ENCODE results near the gene MIDN. TPM values are rescaled to one million over a fixed set of nuclear protein-coding genes. Genes with fewer than 3 reads are reported as not detected.

Gene MIDN
- total and polyA plus RNA-seq, 2 of the 4 experiments (the other 2 are of a cell fraction), result 2.5 to 26.0 TPM

DNA sequence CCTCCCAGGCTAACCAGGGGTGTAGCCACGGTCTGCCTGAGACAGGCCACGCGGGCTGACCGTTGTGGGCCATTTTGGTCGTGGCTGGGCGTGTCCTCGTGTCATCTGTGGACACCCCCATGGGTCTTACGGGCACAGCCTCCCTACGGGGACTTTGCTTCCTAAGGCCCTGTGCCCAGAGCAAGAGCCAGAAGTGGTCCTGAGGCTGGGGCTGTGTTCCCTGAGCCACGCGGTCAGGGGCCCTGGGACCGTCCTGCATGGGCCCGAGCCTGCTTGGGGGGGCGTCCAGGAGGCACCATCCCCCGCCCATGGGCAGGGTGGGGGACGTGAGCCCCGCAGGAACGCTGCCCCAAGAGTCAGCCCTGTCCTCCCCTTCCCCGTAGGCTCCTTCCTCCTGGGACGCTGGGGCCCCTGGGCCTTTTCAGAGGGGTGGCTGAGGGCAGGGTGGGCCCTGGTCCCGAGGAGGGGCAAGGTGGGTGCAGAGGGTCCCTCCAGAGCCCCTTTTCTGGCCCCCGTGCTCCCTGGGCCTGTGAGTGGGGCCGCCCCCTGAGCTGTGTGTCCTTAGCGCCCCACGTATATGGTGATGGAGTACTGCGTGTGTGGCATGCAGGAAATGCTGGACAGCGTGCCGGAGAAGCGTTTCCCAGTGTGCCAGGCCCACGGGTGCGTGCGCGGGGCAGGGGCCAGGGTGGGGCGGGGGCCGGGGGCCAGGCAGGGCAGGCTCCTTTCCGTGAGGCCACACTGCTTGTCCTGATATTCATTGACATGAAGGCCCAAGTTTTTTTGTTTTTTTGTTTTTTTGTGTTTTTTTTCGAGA, 29.4 kb upstream of the MIDN start (continued):
- TF ChIP-seq, protein P1, sequence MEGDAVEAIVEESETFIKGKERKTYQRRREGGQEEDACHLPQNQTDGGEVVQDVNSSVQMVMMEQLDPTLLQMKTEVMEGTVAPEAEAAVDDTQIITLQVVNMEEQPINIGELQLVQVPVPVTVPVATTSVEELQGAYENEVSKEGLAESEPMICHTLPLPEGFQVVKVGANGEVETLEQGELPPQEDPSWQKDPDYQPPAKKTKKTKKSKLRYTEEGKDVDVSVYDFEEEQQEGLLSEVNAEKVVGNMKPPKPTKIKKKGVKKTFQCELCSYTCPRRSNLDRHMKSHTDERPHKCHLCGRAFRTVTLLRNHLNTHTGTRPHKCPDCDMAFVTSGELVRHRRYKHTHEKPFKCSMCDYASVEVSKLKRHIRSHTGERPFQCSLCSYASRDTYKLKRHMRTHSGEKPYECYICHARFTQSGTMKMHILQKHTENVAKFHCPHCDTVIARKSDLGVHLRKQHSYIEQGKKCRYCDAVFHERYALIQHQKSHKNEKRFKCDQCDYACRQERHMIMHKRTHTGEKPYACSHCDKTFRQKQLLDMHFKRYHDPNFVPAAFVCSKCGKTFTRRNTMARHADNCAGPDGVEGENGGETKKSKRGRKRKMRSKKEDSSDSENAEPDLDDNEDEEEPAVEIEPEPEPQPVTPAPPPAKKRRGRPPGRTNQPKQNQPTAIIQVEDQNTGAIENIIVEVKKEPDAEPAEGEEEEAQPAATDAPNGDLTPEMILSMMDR (conservative IDR thresholded peaks at IDR 0.05; ENCODE audit: low read depth, low read length), result no peak

- H3K9me1 ChIP-seq (ENCODE audit: insufficient read depth, low read length), result 0 out of 2 replicates have a peak, but pooled peaks cover 4% of the 10 kb centered on the region
- H3K18ac ChIP-seq (ENCODE audit: low read depth, low read length), result no peak overlapping the region
- no peak overlapping the region for H3K4me3 ChIP-seq (ENCODE audit: insufficient read depth, low read depth, low read length)
- no peak overlapping the region for H4K91ac ChIP-seq (ENCODE audit: insufficient read depth, low read depth, low read length)
- peaks cover 9% of the 10 kb centered on the region for H3K4me1 ChIP-seq (ENCODE audit: control insufficient read depth, insufficient read depth, low read length)
- H2BK15ac ChIP-seq (ENCODE audit: low read depth, low read length), result no peak overlapping the region
- no peak overlapping the region for H2BK120ac ChIP-seq (ENCODE audit: low read depth, low read length)
- H3K9ac ChIP-seq (ENCODE audit: low read depth, low read length), result no peak overlapping the region
- H3K27ac ChIP-seq (ENCODE audit: insufficient read depth, low read length), result no peak overlapping the region
- peaks cover 50% of the 10 kb centered on the region for H4K20me1 ChIP-seq (ENCODE audit: insufficient read depth, low read length)
- no peak overlapping the region for H2BK20ac ChIP-seq (ENCODE audit: low read depth, low read length)
- H4K8ac ChIP-seq (ENCODE audit: low read depth in 2 of 2, low read length in 2 of 2), result no peak overlapping the region
- no peak overlapping the region for H2AK5ac ChIP-seq (ENCODE audit: low read depth, low read length)
- dilution Hi-C loops (cut with HindIII; ENCODE audit: low sequenced_read_pairs, unreplicated experiment) (no loop called here), in situ Hi-C loops (cut with MboI; ENCODE audit: low sequenced_read_pairs) (no loop called here), intact Hi-C loops (cut with micrococcal nuclease) (loop anchor here (2.0 kb wide), 1 partner anchor 47 kb away; no protein-coding TSS in a partner anchor)
- ChIA-PET CTCF (no interaction called here), POLR2A (ENCODE audit: unreplicated experiment) (no interaction called here)
- WGBS, 2 experiments (ENCODE audit: extremely low coverage in 2 of 2, insufficient read length in 1 of 2), result 93% methylated on average over 17 of the region's 19 CpGs; no CpG with 5 or more reads in 1 of the 2 experiments
- no TSS peak for BruUV-seq (replicated peaks)
- peaks cover 36% of the 10 kb centered on the region for H3K36me3 ChIP-seq (ENCODE audit: control insufficient read depth, insufficient read depth, low read length)
- no peaks in the 10 kb centered on the region for H3K27me3 ChIP-seq (ENCODE audit: control insufficient read depth, insufficient read depth, low read length)
- no peak for ATAC-seq (ENCODE audit: low read depth)
- no peak overlapping the region for H3K4me2 ChIP-seq (ENCODE audit: low read depth, low read length)
- H2AFZ ChIP-seq (replicated peaks; ENCODE audit: low read length, poor library complexity), result no peak overlapping the region
- H2AK9ac ChIP-seq (replicated peaks; ENCODE audit: low read depth, low read length, poor library complexity), result no peak overlapping the region
- no peaks in the 10 kb centered on the region for H3K9me3 ChIP-seq (ENCODE audit: control insufficient read depth, insufficient read depth, low read length)
- H3K14ac ChIP-seq (replicated peaks; ENCODE audit: low read depth, low read length), result no peak overlapping the region
- DNase-seq, result no peak
- no peak overlapping the region for H4K5ac ChIP-seq (ENCODE audit: low read depth, low read length)
- no peak overlapping the region for H3K23ac ChIP-seq (ENCODE audit: low read depth, low read length)
- H2BK5ac ChIP-seq (ENCODE audit: low read depth, low read length, poor library complexity, severe bottlenecking), result no peak overlapping the region
- no peak overlapping the region for H3K56ac ChIP-seq (ENCODE audit: extremely low read depth, insufficient read depth, low read length)
- peaks cover 18 to 69% of the 10 kb centered on the region in 2 experiments; a peak in 3 of 4 replicates for H3K79me1 ChIP-seq (ENCODE audit: low read depth in 1 of 2, low read length in 2 of 2)
- no peak overlapping the region for H3K4ac ChIP-seq (ENCODE audit: low read depth, low read length)
- TF ChIP-seq RCOR1 (IDR thresholded peaks at IDR 0.05; ENCODE audit: insufficient replicate concordance, low read length) (no peak), NFE2L2 (IDR thresholded peaks at IDR 0.05; ENCODE audit: low read depth, low read length) (no peak), MAFK (IDR thresholded peaks at IDR 0.05; ENCODE audit: low read depth, low read length) (no peak), POLR2A (IDR thresholded peaks at IDR 0.05; ENCODE audit: low read depth, low read length) (no peak), RFX5 (IDR thresholded peaks at IDR 0.05; ENCODE audit: low read depth, low read length) (no peak), SMC3 (IDR thresholded peaks at IDR 0.05; ENCODE audit: low read depth, low read length) (no peak), RAD21 (IDR thresholded peaks at IDR 0.05; ENCODE audit: low read length) (no peak), ELK1 (IDR thresholded peaks at IDR 0.05; ENCODE audit: borderline replicate concordance, low read depth, low read length) (no peak), BHLHE40 (IDR thresholded peaks at IDR 0.05; ENCODE audit: low read depth, low read length) (no peak), FOS (IDR thresholded peaks at IDR 0.05; ENCODE audit: low read depth, low read length) (no peak)
Observed at GRCh38 chr19:1219786-1220476, 28.5 kb upstream of the MIDN start.
